ENCODE results near the gene CACTIN. TPM values are rescaled to one million over a fixed set of nuclear protein-coding genes. Genes with fewer than 3 reads are reported as not detected.

Gene CACTIN
- total RNA-seq (2012; rRNA removed) (10.8 and 12.8 TPM in 2 replicates), polyA plus RNA-seq (2012; rRNA removed) (19.5 and 25.1 TPM in 2 replicates), Bru-seq, nascent RNA (percentile 52 among the genes with signal in this experiment), BruChase-seq, experiment 1, labeled RNA remaining after a 6-hour chase (percentile 55 among the genes with signal in this experiment), BruChase-seq, experiment 2, labeled RNA remaining after a 2-hour chase (percentile 54 among the genes with signal in this experiment)
- polyA plus RNA-seq (2012; cell fraction: cytosol; rRNA removed) = 16.4 and 29.5 TPM in 2 replicates
- 48.6 and 103 TPM in 2 replicates for polyA plus RNA-seq (2012; cell fraction: nucleus; rRNA removed; ENCODE audit: low replicate concordance)
- long read RNA-seq, transcript CACTIN-203 (10 exons, 3,612 nt) = major isoform, 22 of 32 reads
- long read RNA-seq, partial matches to known transcripts = 4 of 32 reads
- long read RNA-seq, other reads (novel, unspliced or antisense) = 6 of 32 reads

- peak within 1 kb of the TSS; percentile 97 for H4K5ac ChIP-seq (ENCODE audit: low read depth, low read length)
- DNase-seq = peak; percentile 97
- TF ChIP-seq RCOR1 (IDR thresholded peaks at IDR 0.05; ENCODE audit: insufficient replicate concordance, low read length) (no peak), MXI1 (IDR thresholded peaks at IDR 0.05; ENCODE audit: borderline replicate concordance, low read depth, low read length) (peak; percentile 84; the same call in 1 of the 2 replicates), RFX5 (IDR thresholded peaks at IDR 0.05; ENCODE audit: low read depth, low read length) (no peak), NFE2L2 (IDR thresholded peaks at IDR 0.05; ENCODE audit: low read depth, low read length) (no peak), SMC3 (IDR thresholded peaks at IDR 0.05; ENCODE audit: low read depth, low read length) (no peak), CHD1 (IDR thresholded peaks at IDR 0.05; ENCODE audit: low read depth, low read length) (no peak), BHLHE40 (IDR thresholded peaks at IDR 0.05; ENCODE audit: low read depth, low read length) (no peak), FOS (IDR thresholded peaks at IDR 0.05; ENCODE audit: low read depth, low read length) (no peak), CTCF (conservative IDR thresholded peaks at IDR 0.05; ENCODE audit: low read depth, low read length) (no peak), USF2 (IDR thresholded peaks at IDR 0.05; ENCODE audit: low read depth, low read length) (peak; percentile 47; the same call in 1 of the 2 replicates), MAZ (IDR thresholded peaks at IDR 0.05; ENCODE audit: borderline replicate concordance, low read depth, low read length) (peak; percentile 71; the same call in 1 of the 2 replicates), POLR2A (IDR thresholded peaks at IDR 0.05; ENCODE audit: low read depth, low read length) (peak; percentile 93), RAD21 (IDR thresholded peaks at IDR 0.05; ENCODE audit: low read length) (peak; percentile 6; the same call in 1 of the 2 replicates)
Measured at GRCh38 chr19:3626473-3627350, at the start of gene CACTIN. CACTIN (minus strand) TSS chr19:3626790; CDS start chr19:3626762, 28 bp downstream.

More at GRCh38 chr19:3626473-3627350, at the start of gene CACTIN:
- H3K4ac ChIP-seq (ENCODE audit: low read depth, low read length) = peak within 1 kb of the TSS; percentile 99
- H3K4me3 ChIP-seq (ENCODE audit: insufficient read depth, low read depth, low read length) = peak within 1 kb of the TSS; percentile 91
- H2AK9ac ChIP-seq (replicated peaks; ENCODE audit: low read depth, low read length, poor library complexity) = peak within 1 kb of the TSS; percentile 100
- peak; percentile 99 for ATAC-seq (ENCODE audit: low read depth)
- peak within 1 kb of the TSS; percentile 99 for H2AFZ ChIP-seq (replicated peaks; ENCODE audit: low read length, poor library complexity)
- peak within 1 kb of the TSS; percentile 98 for H3K23ac ChIP-seq (ENCODE audit: low read depth, low read length)
- H3K18ac ChIP-seq (ENCODE audit: low read depth, low read length) = peak within 1 kb of the TSS; percentile 98
- peak within 1 kb of the TSS; percentile 83 for H3K9ac ChIP-seq (ENCODE audit: low read depth, low read length)
- H3K4me2 ChIP-seq (ENCODE audit: low read depth, low read length) = peak within 1 kb of the TSS; percentile 99
- H2BK20ac ChIP-seq (ENCODE audit: low read depth, low read length) = peak within 1 kb of the TSS; percentile 96
- in situ Hi-C loops (cut with MboI; ENCODE audit: low sequenced_read_pairs) = no loop called here
- H2BK5ac ChIP-seq (ENCODE audit: low read depth, low read length, poor library complexity, severe bottlenecking) = peak within 1 kb of the TSS; percentile 99
- ChIA-PET POLR2A (ENCODE audit: unreplicated experiment) (no interaction called here), CTCF (no interaction called here)
- dilution Hi-C loops (cut with HindIII; ENCODE audit: low sequenced_read_pairs, unreplicated experiment) = no loop called here
- peaks cover 20% of the 10 kb centered on the region; the same call in 1 of the 2 replicates for H3K36me3 ChIP-seq (ENCODE audit: control insufficient read depth, insufficient read depth, low read length)
- H4K20me1 ChIP-seq (ENCODE audit: insufficient read depth, low read length) = peaks cover 19% of the 10 kb centered on the region
- H2AK5ac ChIP-seq (ENCODE audit: low read depth, low read length) = peak within 1 kb of the TSS; percentile 88
- H3K79me1 ChIP-seq (ENCODE audit: low read depth in 1 of 2, low read length in 2 of 2) = peaks cover 13 to 37% of the 10 kb centered on the region in 2 experiments; a peak in 3 of 4 replicates
- peak within 1 kb of the TSS; percentile 100 for H3K14ac ChIP-seq (replicated peaks; ENCODE audit: low read depth, low read length)
- H3K56ac ChIP-seq (ENCODE audit: extremely low read depth, insufficient read depth, low read length) = peak within 1 kb of the TSS; percentile 79
- H2BK120ac ChIP-seq (ENCODE audit: low read depth, low read length) = peak within 1 kb of the TSS; percentile 99
- H2BK15ac ChIP-seq (ENCODE audit: low read depth, low read length) = peak within 1 kb of the TSS; percentile 92; the same call in 2 of the 3 replicates
- 0% methylated on average over 49 of the region's 80 CpGs; no CpG with 5 or more reads in 1 of the 2 experiments for WGBS, 2 experiments (ENCODE audit: extremely low coverage in 2 of 2, insufficient read length in 1 of 2)
- H3K27me3 ChIP-seq (ENCODE audit: control insufficient read depth, insufficient read depth, low read length) = no peaks in the 10 kb centered on the region
- H3K9me3 ChIP-seq (ENCODE audit: control insufficient read depth, insufficient read depth, low read length) = no peaks in the 10 kb centered on the region
- H3K27ac ChIP-seq (ENCODE audit: insufficient read depth, low read length) = peak within 1 kb of the TSS; percentile 94
- H4K91ac ChIP-seq (ENCODE audit: insufficient read depth, low read depth, low read length) = peak within 1 kb of the TSS; percentile 100
- no TSS peak for BruUV-seq (replicated peaks)
- intact Hi-C loops (cut with micrococcal nuclease) = loop anchor here (5.0 kb wide), 1 partner anchor 119 kb away; the partner anchor contains the start of gene FZR1
- H3K9me1 ChIP-seq (ENCODE audit: insufficient read depth, low read length) = peaks cover 3% of the 10 kb centered on the region; the same call in 1 of the 2 replicates
- H3K4me1 ChIP-seq (ENCODE audit: control insufficient read depth, insufficient read depth, low read length) = peaks cover 6% of the 10 kb centered on the region; the same call in 1 of the 2 replicates
- H4K8ac ChIP-seq (ENCODE audit: low read depth in 2 of 2, low read length in 2 of 2) = peak within 1 kb of the TSS; percentile 63 to 100

Data from IMR-90 (cell line).